Measurements from ENCODE around the gene ZNF888. TPM values are rescaled to one million over a fixed set of nuclear protein-coding genes. Genes with fewer than 3 reads are reported as not detected.
"Not testable (repeated sequence)": the region's sequence is repeated elsewhere in the genome, so short reads cannot be mapped to it uniquely, and the experiment has no call there.

Gene ZNF888
- total RNA-seq, 4 donors from 2014 or later, result 3.4 to 12.6 (median 11.8) TPM

DNA sequence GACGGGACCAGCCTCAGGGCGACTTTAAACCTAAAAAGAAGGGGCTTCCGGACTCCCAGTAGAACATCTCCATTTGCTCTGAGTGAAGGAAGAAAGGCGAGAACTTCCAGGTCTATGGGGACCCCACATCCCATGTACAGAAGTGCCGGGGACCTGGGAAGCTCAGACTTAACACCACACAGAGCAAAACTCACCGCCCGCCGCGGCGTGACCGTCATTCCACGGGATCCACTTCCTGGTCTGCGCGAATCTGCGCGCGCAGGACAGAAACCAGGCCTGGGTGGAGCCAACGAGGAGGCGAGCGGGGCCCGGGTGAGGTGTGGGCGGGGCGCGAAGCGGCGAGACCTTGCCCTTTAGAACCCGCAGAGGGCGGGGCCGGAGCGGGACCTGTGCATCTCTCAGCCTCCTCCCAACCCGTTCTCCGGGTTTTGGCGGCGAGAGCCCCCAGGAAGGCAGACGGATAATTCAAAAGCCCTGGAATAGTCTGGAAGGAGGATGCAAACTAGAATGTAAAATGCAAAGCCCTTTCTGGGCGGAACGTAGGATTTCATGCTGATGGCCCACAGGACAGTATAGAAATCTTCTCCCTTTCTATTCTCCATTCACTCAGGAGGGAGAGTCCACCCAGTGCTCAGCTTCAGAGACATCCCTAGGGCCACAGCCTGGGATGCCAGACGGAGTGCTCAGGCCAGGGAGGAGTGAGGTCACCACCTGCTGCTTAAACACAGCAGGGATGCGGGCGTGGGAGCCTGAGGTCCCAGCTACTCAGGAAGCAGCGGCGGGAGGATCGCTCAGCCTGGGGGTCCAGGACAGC, 65.6 kb downstream of the ZNF888 start, which contains the start of gene ZNF468:
Gene ZNF468 (minus strand): TSS at position 242 of the 814 bp plus-strand sequence. CDS start 3,347 bp downstream, outside the sequence.
- H3K27ac ChIP-seq, result peak within 1 kb of the TSS; percentile 70 to 88 (median 81)
- peaks cover 0 to 18% (median 9%) of the 10 kb centered on the region in 4 donors for H3K36me3 ChIP-seq
- H3K27me3 ChIP-seq; H3K9me3 ChIP-seq; intact Hi-C loops (cut with DNase I; ENCODE audit: low total_unique reads): not testable (repeated sequence)
- peaks cover 0 to 14% (median 3%) of the 10 kb centered on the region in 4 donors for H3K4me1 ChIP-seq
- in situ Hi-C loops (cut with MboI; ENCODE audit: low pct_ligation_motif_present in 1 of 4, low pct_unique_long_range_greater_than_20kb in 1 of 4, low sequenced_read_pairs in 3 of 4), result loop anchor here in 1 of 4 donors (5.0 kb wide), 1 partner anchor 85 kb away; no protein-coding TSS in a partner anchor
- WGBS, 2 donors (ENCODE audit: low coverage in 1 of 2), result 8% methylated on average over 40 of the region's 43 CpGs; no CpG with 5 or more reads in 1 of the 2 donors
- peak within 1 kb of the TSS; percentile 51 to 90 (median 70) for H3K4me3 ChIP-seq
- peak; percentile 81 for DNase-seq
- TF ChIP-seq POLR2A (IDR thresholded peaks at IDR 0.05), result peak; percentile 82
- peak; percentile 45 to 88 (median 78) for TF ChIP-seq POLR2AphosphoS5 (IDR thresholded peaks at IDR 0.05)

GRCh38 chr19:52856540-52857377, 66.5 kb downstream of the ZNF888 start:
- 3 to 15% methylated on average over 6 to 30 of the region's 31 CpGs for WGBS, 2 donors (ENCODE audit: low coverage in 1 of 2)
- H3K4me1 ChIP-seq, result peaks cover 0 to 14% (median 3%) of the 10 kb centered on the region in 4 donors
- peak overlapping the region; percentile 70 to 88 (median 81) for H3K27ac ChIP-seq
- intact Hi-C loops (cut with DNase I; ENCODE audit: low total_unique reads); H3K9me3 ChIP-seq; DNase-seq; H3K27me3 ChIP-seq: not testable (repeated sequence)
- peak overlapping the region; percentile 51 to 90 (median 70) for H3K4me3 ChIP-seq
- peaks cover 0 to 27% (median 13%) of the 10 kb centered on the region in 4 donors for H3K36me3 ChIP-seq
- in situ Hi-C loops (cut with MboI; ENCODE audit: low pct_ligation_motif_present in 1 of 4, low pct_unique_long_range_greater_than_20kb in 1 of 4, low sequenced_read_pairs in 3 of 4), result loop anchor here in 1 of 4 donors (5.0 kb wide), 1 partner anchor 86 kb away; no protein-coding TSS in a partner anchor

Small RNAs within 50 kb of the gene (small RNA-seq; reads per million reads assigned to genes)
- gene ZNF320, result 0.35 to 0.98 (median 0.51) reads per million in 4 donors

Other genes starting within 250 kb of the ZNF888 start
- gene ZNF611, start 188.4 kb downstream of the ZNF888 start, total RNA-seq, result 10 to 100 TPM in 3 of 4 donors, 1 to 10 TPM in 1; 8.2 to 45.0 (median 15.0) TPM
- gene ZNF600, start 136.6 kb downstream of the ZNF888 start, total RNA-seq, result 10 to 100 TPM in 3 of 4 donors, 1 to 10 TPM in 1; 5.2 to 95.4 (median 27.2) TPM
- gene ZNF28, start 101.8 kb downstream of the ZNF888 start, total RNA-seq, result 10 to 100 TPM in 3 of 4 donors, under 1 TPM in 1; 0.75 to 21.2 (median 13.0) TPM
- gene ZNF468, start 65.8 kb downstream of the ZNF888 start, total RNA-seq, result 10 to 100 TPM; 10.1 to 26.9 (median 17.1) TPM
- gene ZNF320, start 25.8 kb downstream of the ZNF888 start, total RNA-seq, result 10 to 100 TPM in 2 of 4 donors, 1 to 10 TPM in 2; 2.8 to 23.1 (median 11.5) TPM
- gene ZNF816, start 39.5 kb upstream of the ZNF888 start, total RNA-seq, result 100 to 1,000 TPM in 1 of 4 donors, 10 to 100 TPM in 2, 1 to 10 TPM in 1; 6.0 to 150 (median 13.9) TPM
- gene ERVV-1, start 90.5 kb upstream of the ZNF888 start, total RNA-seq, result not detected
- gene ERVV-2, start 121.3 kb upstream of the ZNF888 start, total RNA-seq, result not detected
- gene ZNF160, start 180.0 kb upstream of the ZNF888 start, total RNA-seq, result 10 to 100 TPM; 23.9 to 47.0 (median 33.6) TPM
- 10 to 100 TPM in 2 of 4 donors, 1 to 10 TPM in 1, not detected in 1; 5.6 to 11.5 (median 10.8) TPM for gene ZNF415, start 209.5 kb upstream of the ZNF888 start, total RNA-seq
- 10 to 100 TPM in 2 of 4 donors, 1 to 10 TPM in 2; 5.6 to 12.5 (median 9.9) TPM for gene ZNF347, start 235.6 kb upstream of the ZNF888 start, total RNA-seq

Measured in transverse colon (tissue), 4 donors.